ENCODE measurements around the gene TOB1. TPM values are rescaled to one million over a fixed set of nuclear protein-coding genes. Genes with fewer than 3 reads are reported as not detected.

Gene TOB1
- polyA plus RNA-seq, 3 donors from 2014 or later, result 8.9 to 23.7 (median 10.3) TPM

GRCh38 chr17:50833510-50834428 lies 32.4 kb downstream of the TOB1 start:
- no peaks in the 10 kb centered on the region for H3K36me3 Mint-ChIP-seq

GRCh38 chr17:50832864-50833381 lies 33.2 kb downstream of the TOB1 start:
- DNase-seq, result no peak
- H3K9me3 Mint-ChIP-seq, result no peaks in the 10 kb centered on the region
- H3K27me3 Mint-ChIP-seq (ENCODE audit: low read depth in 3 of 3), result peaks cover 0 to 9% (median 6%) of the 10 kb centered on the region in 3 donors
- no peak overlapping the region for H3K4me3 Mint-ChIP-seq
- no peak overlapping the region for H3K27ac Mint-ChIP-seq
- no peaks in the 10 kb centered on the region for H3K36me3 Mint-ChIP-seq
- H3K4me1 Mint-ChIP-seq, result no peaks in the 10 kb centered on the region

More at GRCh38 chr17:50833510-50834428, 32.4 kb downstream of the TOB1 start:
- H3K27ac Mint-ChIP-seq, result no peak overlapping the region
- DNase-seq, result no peak
- H3K4me3 Mint-ChIP-seq, result no peak overlapping the region
- no peaks in the 10 kb centered on the region for H3K9me3 Mint-ChIP-seq
- no peaks in the 10 kb centered on the region for H3K4me1 Mint-ChIP-seq
- peaks cover 0 to 9% (median 6%) of the 10 kb centered on the region in 3 donors for H3K27me3 Mint-ChIP-seq (ENCODE audit: low read depth in 3 of 3)

- Mint-ChIP-seq H3K4me1 (no peaks in the 10 kb centered on the region), H3K27ac (no peak overlapping the region), H3K9me3 (no peaks in the 10 kb centered on the region), H3K27me3 (ENCODE audit: low read depth in 3 of 3) (peaks cover 0 to 9% (median 6%) of the 10 kb centered on the region in 3 donors), H3K4me3 (no peak overlapping the region), H3K36me3 (no peaks in the 10 kb centered on the region)
- DNase-seq, result no peak
Measured at GRCh38 chr17:50832267-50832863, 33.8 kb downstream of the TOB1 start.

- H3K4me1 Mint-ChIP-seq, result no peaks in the 10 kb centered on the region
- peaks cover 0 to 9% (median 6%) of the 10 kb centered on the region in 3 donors for H3K27me3 Mint-ChIP-seq (ENCODE audit: low read depth in 3 of 3)
- no peaks in the 10 kb centered on the region for H3K36me3 Mint-ChIP-seq
- no peaks in the 10 kb centered on the region for H3K9me3 Mint-ChIP-seq
- no peak overlapping the region for H3K4me3 Mint-ChIP-seq
- DNase-seq, result no peak
- H3K27ac Mint-ChIP-seq, result no peak overlapping the region
Measured at GRCh38 chr17:50831471-50831928, 34.7 kb downstream of the TOB1 start.

- Mint-ChIP-seq H3K27me3 (ENCODE audit: low read depth in 3 of 3) (peaks cover 0 to 9% (median 3%) of the 10 kb centered on the region in 3 donors), H3K36me3 (no peaks in the 10 kb centered on the region), H3K4me1 (no peaks in the 10 kb centered on the region), H3K9me3 (no peaks in the 10 kb centered on the region), H3K27ac (no peak overlapping the region), H3K4me3 (no peak overlapping the region)
- no peak for DNase-seq
Measured at GRCh38 chr17:50830994-50831393, 35.2 kb downstream of the TOB1 start.

- Mint-ChIP-seq H3K27ac (no peak overlapping the region), H3K27me3 (ENCODE audit: low read depth in 3 of 3) (peaks cover 0 to 9% (median 2%) of the 10 kb centered on the region in 3 donors), H3K36me3 (no peaks in the 10 kb centered on the region), H3K4me1 (no peaks in the 10 kb centered on the region), H3K4me3 (no peak overlapping the region), H3K9me3 (no peaks in the 10 kb centered on the region)
- DNase-seq, result no peak
Measured at GRCh38 chr17:50830352-50830751, 35.8 kb downstream of the TOB1 start.

GRCh38 chr17:50829332-50829731 lies 36.8 kb downstream of the TOB1 start:
- no peak overlapping the region for H3K4me3 Mint-ChIP-seq
- H3K36me3 Mint-ChIP-seq, result no peaks in the 10 kb centered on the region
- no peaks in the 10 kb centered on the region for H3K9me3 Mint-ChIP-seq
- no peak for DNase-seq
- H3K4me1 Mint-ChIP-seq, result no peaks in the 10 kb centered on the region
- peaks cover 0 to 4% (median 4%) of the 10 kb centered on the region in 3 donors for H3K27me3 Mint-ChIP-seq (ENCODE audit: low read depth in 3 of 3)
- peak overlapping the region in 1 of 6 donors; percentile 4 for H3K27ac Mint-ChIP-seq

- H3K27me3 Mint-ChIP-seq (ENCODE audit: low read depth in 3 of 3), result peaks cover 0 to 5% (median 4%) of the 10 kb centered on the region in 3 donors
- no peak overlapping the region for H3K27ac Mint-ChIP-seq
- H3K36me3 Mint-ChIP-seq, result no peaks in the 10 kb centered on the region
- no peaks in the 10 kb centered on the region for H3K9me3 Mint-ChIP-seq
- no peak overlapping the region for H3K4me3 Mint-ChIP-seq
- no peak for DNase-seq
- H3K4me1 Mint-ChIP-seq, result no peaks in the 10 kb centered on the region
Measured at GRCh38 chr17:50828508-50829170, 37.5 kb downstream of the TOB1 start.

GRCh38 chr17:50825188-50825587 lies 41.0 kb downstream of the TOB1 start:
- Mint-ChIP-seq H3K27me3 (ENCODE audit: low read depth in 3 of 3) (peaks cover 3 to 10% (median 9%) of the 10 kb centered on the region in 3 donors), H3K4me1 (no peaks in the 10 kb centered on the region), H3K27ac (no peak overlapping the region), H3K36me3 (no peaks in the 10 kb centered on the region), H3K9me3 (no peaks in the 10 kb centered on the region), H3K4me3 (no peak overlapping the region)
- no peak for DNase-seq

- no peaks in the 10 kb centered on the region for H3K36me3 Mint-ChIP-seq
- H3K9me3 Mint-ChIP-seq, result no peaks in the 10 kb centered on the region
- H3K4me1 Mint-ChIP-seq, result peaks cover 0 to under 1% of the 10 kb centered on the region in 2 donors
- H3K27me3 Mint-ChIP-seq (ENCODE audit: low read depth in 3 of 3), result peaks cover 3 to 10% (median 10%) of the 10 kb centered on the region in 3 donors
- no peak overlapping the region for H3K4me3 Mint-ChIP-seq
- no peak overlapping the region for H3K27ac Mint-ChIP-seq
- no peak for DNase-seq
Measured at GRCh38 chr17:50824429-50824828, 41.7 kb downstream of the TOB1 start.

- no peak overlapping the region for H3K27ac Mint-ChIP-seq
- peaks cover 4 to 10% (median 9%) of the 10 kb centered on the region in 3 donors for H3K27me3 Mint-ChIP-seq (ENCODE audit: low read depth in 3 of 3)
- H3K36me3 Mint-ChIP-seq, result no peaks in the 10 kb centered on the region
- no peak for DNase-seq
- no peaks in the 10 kb centered on the region for H3K9me3 Mint-ChIP-seq
- H3K4me1 Mint-ChIP-seq, result peaks cover 11 to 17% of the 10 kb centered on the region in 2 donors
- H3K4me3 Mint-ChIP-seq, result no peak overlapping the region
Measured at GRCh38 chr17:50822550-50822949, 43.6 kb downstream of the TOB1 start.

- Mint-ChIP-seq H3K36me3 (no peaks in the 10 kb centered on the region), H3K9me3 (no peaks in the 10 kb centered on the region), H3K27ac (no peak overlapping the region), H3K27me3 (ENCODE audit: low read depth in 3 of 3) (peaks cover 7 to 14% (median 9%) of the 10 kb centered on the region in 3 donors), H3K4me3 (no peak overlapping the region), H3K4me1 (peaks cover 18 to 27% of the 10 kb centered on the region in 2 donors)
- DNase-seq, result no peak
Measured at GRCh38 chr17:50820651-50821050, 45.5 kb downstream of the TOB1 start.

- H3K9me3 Mint-ChIP-seq, result peaks cover 0 to 1% (median 0%) of the 10 kb centered on the region in 6 donors
- DNase-seq, result peak; percentile 11 to 40 (median 17)
- H3K4me3 Mint-ChIP-seq, result peak overlapping the region in 1 of 5 donors; percentile 5
- peaks cover 18 to 27% of the 10 kb centered on the region in 2 donors for H3K4me1 Mint-ChIP-seq
- H3K36me3 Mint-ChIP-seq, result no peaks in the 10 kb centered on the region
- H3K27ac Mint-ChIP-seq, result peak overlapping the region in 1 of 6 donors; percentile 24
- peaks cover 7 to 11% (median 9%) of the 10 kb centered on the region in 3 donors for H3K27me3 Mint-ChIP-seq (ENCODE audit: low read depth in 3 of 3)
Measured at GRCh38 chr17:50818921-50819657, 47.1 kb downstream of the TOB1 start.
